Measurements from ENCODE around the gene CGA.

DNA sequence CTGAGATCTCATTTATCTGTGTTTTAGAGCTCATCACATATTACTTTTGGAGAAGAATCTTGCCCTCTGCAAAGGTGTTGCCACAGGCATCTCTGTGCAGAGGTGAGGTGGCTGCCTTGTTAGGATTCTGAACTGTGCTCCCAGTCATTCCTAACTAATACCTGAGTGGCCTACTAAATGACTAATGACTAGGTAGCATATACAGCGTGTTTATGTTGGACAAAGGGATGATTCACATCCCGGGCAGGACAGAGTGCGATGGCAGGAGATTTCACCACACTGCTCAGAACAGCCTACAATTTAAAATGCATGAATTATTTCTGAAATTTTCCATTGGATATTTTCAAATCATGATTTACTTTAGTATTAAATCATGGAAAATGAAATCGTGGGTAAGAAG is 23.1 kb upstream of the CGA start:
- TF ChIP-seq EP300 (IDR thresholded peaks at IDR 0.05; ENCODE audit: borderline replicate concordance in 1 of 2, low read depth in 1 of 2, low read length in 1 of 2) (no peak), EZH2phosphoT487 (IDR thresholded peaks at IDR 0.05; ENCODE audit: borderline replicate concordance, low read depth) (no peak), REST (IDR thresholded peaks at IDR 0.05; ENCODE audit: low read depth, low read length) (no peak)

All from SK-N-SH (cell line).